Left renal pelvis (tissue), 4 donors: Measurements from ENCODE around the gene CCSER1. TPM values are rescaled to one million over a fixed set of nuclear protein-coding genes. Genes with fewer than 3 reads are reported as not detected.

Experiments used
- DNase-seq, 4 donors: peaks; one replicate each; pipeline ENCODE4 v3.0.0-alpha.2; 2013; ENCODE audit warnings: low read depth in 4 of 4, low spot score in 3 of 4
- polyA plus RNA-seq, 4 donors: library from polyadenylated mRNA; unstranded; fragments of 120-200 nt; gene quantifications; one replicate each; pipeline ENCODE4 v1.2.1, GENCODE V29; 2013; ENCODE audit not compliant: insufficient read length in 4 of 4

The CCSER1 gene
- polyA plus RNA-seq, 4 donors: 0.60 to 23.4 (median 18.5) TPM

DNA sequence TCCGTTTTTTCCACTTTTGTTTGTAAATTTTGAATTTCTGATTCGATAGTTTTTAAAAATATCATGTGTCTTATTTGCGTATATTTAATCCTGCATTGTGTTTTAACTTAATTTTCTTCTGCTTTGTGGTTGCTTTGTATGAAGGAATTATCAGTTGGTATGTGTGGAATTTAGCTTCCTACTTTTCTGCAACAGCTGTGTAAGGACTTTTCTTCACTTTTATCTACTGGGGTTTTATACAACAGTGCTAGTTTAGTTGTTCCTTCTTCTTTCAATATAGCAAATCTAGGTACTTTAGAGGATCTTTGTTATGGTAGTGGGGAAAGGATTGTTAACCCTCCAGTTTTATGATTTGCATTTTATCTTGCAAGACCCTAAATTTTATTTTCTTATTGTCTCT, 410.3 kb downstream of the CCSER1 start:
- no peak for DNase-seq

DNA sequence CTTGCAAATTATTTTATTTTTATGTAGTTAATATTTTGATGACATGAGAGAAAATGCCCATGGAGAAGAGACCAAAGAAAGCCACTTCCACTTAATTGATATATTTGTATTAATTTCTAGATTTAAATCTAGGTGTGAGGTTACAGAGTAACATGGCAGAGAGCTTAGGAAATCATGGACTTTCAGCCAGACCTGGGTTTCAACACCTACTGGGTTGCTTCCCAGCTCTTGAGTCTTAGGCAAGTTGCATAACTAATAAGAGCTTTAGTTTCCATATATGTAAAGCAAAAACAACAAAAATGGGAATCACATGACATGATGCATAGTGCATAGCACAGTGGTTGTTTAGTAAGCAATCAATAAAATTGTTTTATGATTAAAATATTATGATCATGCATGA, 413.3 kb downstream of the CCSER1 start:
- no peak for DNase-seq

DNA sequence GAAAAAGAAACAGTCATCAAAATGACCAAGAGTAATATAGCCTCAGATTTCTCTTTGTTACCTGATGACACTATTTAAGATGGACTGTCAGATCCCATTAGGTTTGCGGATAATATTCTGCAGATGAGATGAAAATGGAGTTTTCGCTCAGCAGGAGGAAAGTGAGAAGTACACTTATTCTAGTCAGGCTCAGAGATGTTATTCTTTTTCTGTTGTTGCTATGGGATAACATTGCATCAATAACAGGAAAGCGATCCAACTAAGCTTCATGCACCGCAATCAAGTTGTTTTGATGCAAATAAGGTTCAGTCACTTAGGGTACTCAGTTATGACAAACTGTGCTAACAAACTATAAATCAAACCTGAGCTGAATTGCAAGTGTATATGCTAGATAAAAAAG, 415.0 kb downstream of the CCSER1 start:
- DNase-seq: no peak

DNA sequence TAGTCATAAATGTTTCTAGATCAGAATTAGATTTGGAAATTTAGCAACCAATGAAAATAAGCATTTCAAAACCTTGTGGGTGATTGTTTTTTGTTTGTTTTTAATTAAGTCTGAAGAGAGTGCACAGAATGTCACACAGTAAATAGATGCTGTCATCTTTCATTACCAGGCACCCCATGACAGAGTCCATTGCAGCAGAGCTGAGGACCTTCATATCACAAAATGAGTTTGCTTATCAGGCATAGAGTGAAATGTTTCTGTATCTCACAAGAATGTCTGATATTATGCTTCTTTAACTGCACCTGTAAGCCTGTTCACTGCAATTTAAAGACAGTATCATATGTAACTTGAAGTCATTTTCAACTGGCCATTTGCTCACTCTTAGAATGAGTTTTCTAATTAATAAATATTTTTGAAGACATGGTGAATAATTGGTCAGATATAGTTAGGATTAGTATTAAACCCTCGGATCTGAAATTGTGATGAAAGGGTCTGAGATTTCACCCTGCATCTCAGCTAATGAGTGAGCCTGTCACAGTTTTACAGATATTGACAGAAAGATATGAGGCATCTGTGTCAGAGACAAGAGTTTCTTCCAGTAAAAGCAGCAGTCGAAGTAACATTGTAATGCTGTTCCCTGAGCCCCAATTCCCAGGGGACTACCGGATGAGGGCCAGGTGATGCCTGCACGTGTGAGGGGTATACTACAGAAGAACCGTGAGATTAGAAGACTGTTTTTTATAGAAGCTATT, 416.4 kb downstream of the CCSER1 start:
- no peak for DNase-seq

DNA sequence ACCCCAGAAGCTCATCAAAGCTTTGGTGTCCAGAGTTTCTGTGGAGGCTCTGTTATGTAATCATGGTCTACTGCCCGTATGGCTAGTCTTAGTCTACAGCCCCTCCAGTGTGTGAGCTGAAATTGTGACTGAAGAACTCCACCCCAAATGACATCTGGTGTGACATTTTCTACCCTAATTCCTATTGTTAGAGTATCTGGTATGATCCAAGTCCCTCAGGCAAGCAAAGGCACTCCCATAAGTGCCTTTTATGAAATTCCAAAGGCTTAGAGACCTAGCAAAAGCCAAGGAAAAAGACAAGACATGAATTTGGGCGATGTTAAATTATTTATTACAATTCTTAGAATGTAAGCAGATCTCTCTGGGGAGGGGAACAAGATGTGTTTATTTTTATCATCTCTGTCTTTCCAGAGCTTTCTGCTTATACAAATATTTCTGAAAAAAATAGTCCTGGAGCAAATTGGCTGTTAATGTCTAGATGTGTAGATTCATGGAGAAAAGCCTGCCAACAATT, 417.4 kb downstream of the CCSER1 start:
- DNase-seq: no peak

DNA sequence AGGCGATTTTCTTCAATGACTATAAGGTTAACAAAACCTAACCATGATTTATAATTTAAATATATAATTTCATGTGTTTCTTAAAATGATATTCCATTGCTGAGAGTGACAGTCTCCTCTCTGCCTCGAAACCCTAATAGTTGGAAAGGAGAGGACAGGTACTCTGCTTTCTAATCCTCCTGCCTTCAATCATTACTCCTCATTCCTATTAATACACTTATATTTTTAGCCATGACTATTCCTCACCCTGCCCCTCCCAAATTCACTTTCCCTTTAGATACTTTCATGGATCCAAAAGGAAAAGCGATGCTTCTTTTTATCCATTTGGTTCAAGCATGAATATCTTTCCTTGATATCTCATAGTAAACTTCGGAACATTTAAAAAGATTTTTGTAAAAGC, 418.2 kb downstream of the CCSER1 start:
- no peak for DNase-seq

DNA sequence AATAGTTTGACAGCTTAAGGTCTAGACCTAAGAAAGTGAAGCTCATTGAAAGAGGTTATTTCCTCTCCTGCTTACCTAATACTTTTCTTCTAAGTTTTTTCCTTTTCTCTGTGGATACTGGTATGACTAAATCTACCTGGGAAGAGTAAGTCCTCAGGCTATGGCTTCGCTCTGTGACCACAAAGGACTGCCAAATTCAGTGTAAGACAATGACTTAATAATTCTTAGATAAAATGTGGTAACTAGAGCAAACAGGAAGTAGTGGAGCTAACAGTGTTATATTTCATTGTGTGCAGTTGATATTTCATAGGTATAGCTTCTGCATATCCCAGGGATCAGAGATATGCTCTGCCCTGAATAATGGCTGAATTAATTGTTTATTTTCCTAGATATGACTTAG, 418.9 kb downstream of the CCSER1 start:
- DNase-seq: no peak

DNA sequence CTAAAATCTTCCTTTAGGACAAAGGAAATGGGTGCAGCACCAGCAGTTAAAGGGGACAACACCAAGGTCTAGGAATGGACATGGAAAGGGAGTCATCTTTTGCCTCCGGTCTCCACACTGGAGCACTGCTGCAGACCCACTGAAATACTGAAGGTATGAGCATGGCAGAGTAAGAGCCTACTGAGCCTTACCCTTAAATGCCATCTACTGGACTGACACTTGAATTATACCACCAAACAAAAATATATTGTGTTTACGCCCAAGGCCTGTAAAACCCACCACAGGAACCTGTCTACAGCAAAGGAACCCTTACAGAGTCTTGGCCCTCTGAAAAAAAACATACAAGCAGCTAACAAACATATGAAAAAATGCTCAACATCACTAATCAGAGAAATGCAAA, 443.4 kb downstream of the CCSER1 start:
- no peak for DNase-seq

DNA sequence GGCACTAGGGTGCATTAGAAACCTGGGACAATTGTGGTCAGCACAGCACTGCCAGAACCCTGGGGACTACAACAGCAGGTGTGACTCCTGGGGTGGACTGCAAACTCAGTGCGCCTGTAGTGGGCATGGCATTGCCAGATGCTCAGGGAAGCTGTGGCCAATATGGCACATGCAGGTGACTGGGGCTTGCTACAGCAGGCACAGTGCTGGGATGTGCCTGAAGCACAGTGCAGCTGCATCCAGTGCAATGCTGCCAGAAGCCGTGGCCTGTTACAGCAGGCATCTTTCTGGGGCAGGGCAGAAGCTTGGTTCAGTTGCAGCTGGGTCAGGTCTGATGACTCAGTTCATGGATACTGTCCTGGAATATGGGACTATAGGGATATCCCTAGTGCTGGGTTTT, 445.8 kb downstream of the CCSER1 start:
- no peak for DNase-seq

DNA sequence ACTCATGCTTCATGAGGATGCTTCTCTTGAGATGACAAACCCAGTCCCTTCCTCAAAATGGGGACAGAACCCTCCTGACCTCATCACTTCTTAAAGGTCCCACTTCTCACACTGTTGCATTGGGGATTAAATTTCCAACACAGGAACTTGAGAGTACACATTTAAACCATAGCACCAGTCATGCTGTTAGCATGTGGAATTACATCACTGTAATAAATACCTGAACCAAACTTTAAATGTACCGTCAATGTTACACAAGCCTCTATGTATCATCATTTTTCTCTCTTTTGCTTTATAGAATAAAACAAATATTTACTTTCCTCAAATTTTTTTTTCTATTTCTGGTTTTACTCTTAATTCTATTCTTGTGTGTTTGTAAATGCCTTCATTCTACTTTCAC, 448.2 kb downstream of the CCSER1 start:
- DNase-seq: no peak

DNA sequence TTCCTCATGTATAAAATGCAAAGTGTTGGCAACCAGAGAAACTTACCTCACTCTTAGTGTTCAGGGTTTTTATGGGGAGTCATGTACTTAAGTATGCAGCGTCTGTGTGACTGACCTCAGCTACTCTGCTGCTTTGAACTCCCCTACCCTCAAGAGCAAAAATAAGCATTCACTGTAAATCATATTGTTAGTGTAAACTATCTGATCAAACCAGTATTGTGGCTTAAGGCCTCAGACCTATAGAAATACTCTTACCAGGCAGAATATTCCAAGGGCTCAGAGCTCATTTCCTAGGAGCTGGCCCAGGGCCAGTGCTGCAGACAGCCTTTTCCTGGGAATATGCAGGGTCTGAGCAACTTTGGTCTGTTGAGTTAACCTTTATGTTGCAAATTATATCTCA, 453.1 kb downstream of the CCSER1 start:
- DNase-seq: peak in 1 of 4 donors; percentile 4

DNA sequence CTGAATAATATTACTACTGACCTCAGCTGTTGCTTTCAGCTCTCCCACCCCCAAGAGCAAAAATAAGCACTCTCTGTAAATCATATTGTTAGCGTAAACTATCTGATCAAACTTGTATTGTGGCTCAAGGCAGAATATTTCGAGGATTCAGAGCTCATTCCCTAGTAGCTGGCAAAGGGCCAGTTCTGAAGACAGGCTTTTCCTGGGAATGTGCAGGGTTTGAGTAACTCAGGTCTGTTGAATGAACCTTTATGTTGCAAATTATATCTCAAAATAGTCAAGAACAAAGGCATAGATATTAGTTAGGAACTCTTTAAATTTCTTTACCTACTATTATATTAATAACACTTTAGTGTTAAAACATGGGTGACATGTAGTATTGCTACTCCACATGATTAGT, 454.9 kb downstream of the CCSER1 start:
- DNase-seq: no peak

DNA sequence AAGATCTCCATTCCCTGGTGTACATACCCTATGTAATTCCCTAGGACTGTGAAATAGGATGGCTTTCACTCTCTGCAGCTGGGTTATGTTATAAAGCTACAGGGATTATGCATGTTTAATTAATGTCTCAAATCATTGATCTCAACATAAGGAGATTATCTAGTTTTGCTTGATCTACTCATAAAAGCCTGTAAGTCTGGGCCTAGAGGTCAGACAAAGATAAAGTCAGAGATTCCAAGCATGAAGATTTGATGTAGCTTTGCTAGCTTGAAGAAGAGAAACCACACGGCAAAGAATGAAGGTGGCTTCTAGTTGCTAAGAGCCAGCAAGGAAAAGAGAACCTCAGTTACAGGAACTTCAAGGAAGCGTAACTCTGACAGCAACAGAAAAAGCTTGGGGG, 456.9 kb downstream of the CCSER1 start:
- DNase-seq: no peak

DNA sequence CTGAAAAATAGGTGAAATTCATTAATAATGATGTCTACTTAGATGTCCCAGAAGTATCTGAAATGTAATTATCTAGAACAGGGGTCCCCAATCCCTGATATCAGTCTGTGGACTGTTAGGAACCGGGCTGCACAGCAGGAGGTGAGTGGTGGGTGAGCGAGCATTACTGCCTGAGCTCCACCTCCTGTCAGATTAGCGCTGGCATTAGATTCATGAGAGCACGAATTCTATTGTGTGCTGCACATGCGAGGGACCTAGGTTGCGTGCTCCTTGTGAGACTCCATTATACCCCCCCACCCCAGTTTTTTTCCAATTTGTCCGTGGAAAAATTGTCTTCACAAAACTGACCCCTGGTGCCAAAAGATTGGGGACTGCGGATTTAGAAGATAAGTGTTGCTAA, 458.8 kb downstream of the CCSER1 start:
- DNase-seq: no peak

DNA sequence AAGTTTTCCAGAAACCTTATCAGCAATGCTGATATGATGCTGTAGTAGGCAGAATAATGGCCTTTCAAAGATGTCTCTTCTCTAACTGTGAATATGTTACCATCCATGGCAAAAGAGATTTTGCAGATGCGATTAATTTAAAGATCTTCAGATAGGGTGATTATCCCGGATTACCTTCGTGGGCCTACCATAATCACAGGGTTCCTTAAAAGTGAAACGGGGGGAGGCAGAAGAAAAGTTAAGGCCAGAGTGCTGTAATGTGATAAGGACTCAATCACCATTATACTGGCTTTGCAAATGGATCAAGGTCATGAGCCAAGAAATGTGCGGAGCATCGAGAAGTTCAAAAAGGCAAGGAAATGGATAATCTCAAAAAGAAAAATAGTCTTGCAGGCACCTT, 459.6 kb downstream of the CCSER1 start:
- DNase-seq: no peak

DNA sequence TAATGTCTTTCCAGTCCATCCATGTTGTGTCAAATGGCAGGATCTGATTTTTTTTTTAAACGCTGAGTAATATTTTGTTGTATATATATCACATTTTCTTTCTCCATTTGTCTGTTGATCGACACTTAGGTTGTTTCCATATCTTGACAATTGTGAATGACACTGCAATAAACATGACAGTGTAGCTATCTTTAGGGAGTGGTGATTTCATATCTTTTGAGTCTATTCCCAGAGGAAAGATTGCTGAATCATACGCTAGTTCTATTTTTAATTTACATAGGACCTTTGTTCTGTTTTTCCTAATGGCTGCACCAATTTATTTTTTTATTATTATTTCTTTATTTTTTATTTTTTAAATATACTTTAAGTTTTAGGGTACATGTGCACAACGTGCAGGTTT, 470.7 kb downstream of the CCSER1 start:
- DNase-seq: no peak

DNA sequence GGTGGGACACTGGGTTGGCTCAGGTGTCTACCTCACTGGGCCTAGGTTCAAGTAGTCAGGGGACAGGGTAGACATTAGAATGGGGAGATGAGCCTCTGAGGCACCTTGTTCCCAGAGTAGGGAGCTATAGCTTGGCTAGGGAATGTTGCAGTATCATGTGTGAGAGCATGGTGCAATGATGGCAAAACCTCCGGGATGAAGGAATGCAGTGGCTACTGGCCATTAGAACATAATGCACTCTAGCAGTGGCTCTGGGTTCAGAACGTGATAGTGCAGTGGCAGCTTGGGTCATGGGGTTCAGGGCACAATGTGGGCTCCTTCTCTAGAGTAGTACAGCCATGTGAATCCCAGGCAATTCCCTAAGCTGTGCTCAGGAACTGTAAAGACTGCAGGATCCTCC, 471.5 kb downstream of the CCSER1 start:
- no peak for DNase-seq

DNA sequence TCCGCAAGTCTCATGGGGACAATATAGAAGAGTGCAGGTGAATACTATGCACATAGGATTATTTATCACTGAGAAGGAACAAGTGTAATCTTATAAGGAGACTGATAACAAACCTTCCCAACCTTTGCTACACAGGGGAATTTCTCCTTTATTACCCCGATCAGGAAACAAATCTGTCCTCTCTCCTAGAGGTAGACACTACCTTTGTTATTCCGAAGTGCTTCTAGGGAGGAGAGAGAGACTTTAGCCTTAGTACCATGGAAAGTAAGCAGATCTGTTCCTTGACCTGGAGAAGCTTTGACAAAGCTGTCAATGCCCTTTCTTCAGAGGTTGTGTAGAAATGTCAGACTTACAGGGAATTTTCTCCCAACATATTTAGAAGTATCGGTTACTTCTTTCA, 475.5 kb downstream of the CCSER1 start:
- no peak for DNase-seq

DNA sequence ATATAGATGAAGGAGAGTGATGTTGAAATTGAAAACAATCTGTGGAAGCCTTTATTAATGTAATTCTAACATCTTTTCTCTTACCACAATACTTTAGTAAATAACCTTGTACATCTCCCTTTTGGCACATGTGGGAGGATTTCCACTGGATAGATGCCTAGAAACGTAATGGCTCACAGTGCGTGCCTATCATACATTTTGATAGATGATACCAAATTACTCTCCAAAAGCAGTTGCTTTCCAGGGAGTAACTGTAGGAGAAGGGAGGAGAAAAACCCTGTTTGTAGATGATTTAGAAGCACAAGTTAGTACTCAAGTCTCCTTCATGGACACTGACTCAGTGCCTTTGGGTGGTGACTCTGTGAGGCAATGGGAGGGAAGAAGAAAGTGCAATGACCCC, 476.3 kb downstream of the CCSER1 start:
- DNase-seq: no peak

DNA sequence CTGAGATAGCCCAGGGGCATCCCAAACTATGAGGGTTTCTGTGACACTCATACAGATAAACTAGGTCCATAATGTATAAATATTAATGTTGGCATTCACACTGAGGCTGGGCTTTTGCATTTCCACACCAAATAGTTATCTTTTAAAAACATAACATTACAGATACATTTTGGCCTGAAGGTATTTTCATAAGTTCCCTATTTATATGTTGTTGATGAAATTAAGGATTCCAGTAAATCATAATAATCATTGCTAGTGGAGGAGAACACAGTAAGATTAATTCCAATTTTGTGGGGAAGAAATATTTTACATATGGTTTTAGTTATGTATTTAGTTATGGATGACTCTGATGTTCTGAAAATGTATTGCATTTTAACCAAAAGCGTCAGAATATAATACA, 479.6 kb downstream of the CCSER1 start:
- no peak for DNase-seq

DNA sequence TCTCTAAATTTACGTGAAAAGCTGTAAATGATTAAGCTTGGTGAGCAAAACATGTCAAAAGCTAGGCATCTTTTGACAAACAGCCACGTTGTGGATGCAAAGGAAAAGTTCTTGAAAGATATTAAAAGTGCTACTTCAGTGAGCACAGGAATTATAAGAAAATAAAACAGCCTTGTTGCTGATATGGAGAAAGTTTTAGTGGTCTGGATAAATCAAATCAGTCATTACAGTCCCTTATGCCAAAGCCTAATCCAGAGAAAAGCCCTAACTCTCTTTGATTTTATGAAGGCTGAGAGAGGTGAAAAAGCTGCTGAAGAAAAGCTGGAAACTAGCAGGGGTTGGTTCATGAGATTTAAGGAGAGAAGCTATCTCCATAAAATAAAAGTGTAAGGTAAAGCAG, 487.2 kb downstream of the CCSER1 start:
- DNase-seq: no peak

DNA sequence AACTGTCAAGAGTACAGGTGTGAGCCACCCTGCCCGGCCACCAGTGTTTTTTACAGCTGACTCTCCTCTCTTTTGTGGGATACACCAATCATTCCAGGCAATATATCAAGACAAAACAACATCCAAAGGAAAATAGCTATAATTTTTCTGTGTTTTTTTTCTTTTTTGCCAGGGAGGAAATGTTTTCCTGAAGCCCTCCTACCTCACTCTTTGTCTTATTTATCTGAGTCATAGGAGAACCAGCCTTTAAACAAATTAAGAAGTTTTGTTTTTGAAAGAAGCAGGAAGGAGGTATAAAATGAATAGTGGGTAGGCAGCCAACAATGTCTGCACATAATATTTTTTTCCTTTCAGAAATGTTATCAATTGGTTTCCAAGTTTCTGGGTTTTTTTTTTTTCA, 493.9 kb downstream of the CCSER1 start:
- no peak for DNase-seq

DNA sequence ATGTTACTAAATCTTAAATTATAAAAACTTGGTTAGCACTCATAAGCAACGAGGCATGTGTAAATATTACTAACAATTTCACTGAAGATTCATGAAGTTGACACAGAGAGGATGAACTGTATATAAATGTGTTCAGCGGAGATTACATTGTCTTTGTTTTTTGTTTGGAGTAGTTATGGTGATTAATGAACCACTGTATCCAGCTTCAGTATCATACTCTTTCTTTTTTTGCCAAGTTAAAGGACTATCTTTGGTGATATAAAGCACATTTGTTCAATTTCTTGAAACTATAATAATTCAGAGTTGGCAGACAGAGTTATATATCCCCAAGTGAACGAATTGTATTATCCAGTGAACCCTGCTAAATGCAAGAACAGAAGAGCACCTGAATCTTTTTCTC, 497.6 kb downstream of the CCSER1 start:
- peak in 2 of 4 donors; percentile 8 to 10 for DNase-seq
